Upper lobe of right lung (tissue), 1 donor: ENCODE measurements around the gene PSD4. TPM values are rescaled to one million over a fixed set of nuclear protein-coding genes. Genes with fewer than 3 reads are reported as not detected.
A peak's percentile ranks its signal among the peaks of the same experiment; 100 is the strongest.

ENCODE experiments used
- ATAC-seq: fragments of 200-7000 bp; cut with Tn5 transposase; one replicate; pipeline ENCODE4 v1.9.1; 2020; ENCODE audit warnings: mild to moderate bottlenecking, moderate library complexity
- DNase-seq: peaks from one replicate; pipeline ENCODE4 v3.0.0-alpha.2; 2020
- H3K27ac ChIP-seq: fragments of 200-600 bp; one replicate; pipeline ENCODE4 v1.8.0; 2022
- H3K27me3 ChIP-seq: fragments of 200-600 bp; one replicate; pipeline ENCODE4 v1.8.0; 2022; ENCODE audit warnings: mild to moderate bottlenecking
- H3K36me3 ChIP-seq: fragments of 200-600 bp; one replicate; pipeline ENCODE4 v1.8.0; 2022
- H3K4me1 ChIP-seq: fragments of 200-600 bp; one replicate; pipeline ENCODE4 v1.8.0; 2022
- H3K4me3 ChIP-seq: fragments of 200-600 bp; one replicate; pipeline ENCODE4 v1.8.0; 2022; ENCODE audit warnings: mild to moderate bottlenecking
- H3K9me3 ChIP-seq: fragments of 200-600 bp; one replicate; pipeline ENCODE4 v1.8.0; 2022
- intact Hi-C: fragments of 100-400 bp; cut with DNase I; formaldehyde crosslinking; loops from one replicate; pipeline ENCODE4 v1.11.0; 2022
- total RNA-seq: library from RNA; stranded (reverse); fragmentation: NEBNext Ultra II Directional; extraction: Animal tissue kit (Norgen Biotek cat#: 25700); gene quantifications from one replicate; pipeline ENCODE4 v1.2.1, GENCODE V29; 2021
- TF ChIP-seq, protein P1 (sequence below): fragments of 200-600 bp; IDR thresholded peaks from one replicate; pipeline ENCODE4 v1.8.0; 2022; ENCODE audit warnings: antibody characterized with exemption
- donor health status: DM: no; HTN: yes; CAD: no; lungs with severe emphysema.

Gene PSD4
- total RNA-seq, 1 donor from 2014 or later, result 37.8 TPM

DNA sequence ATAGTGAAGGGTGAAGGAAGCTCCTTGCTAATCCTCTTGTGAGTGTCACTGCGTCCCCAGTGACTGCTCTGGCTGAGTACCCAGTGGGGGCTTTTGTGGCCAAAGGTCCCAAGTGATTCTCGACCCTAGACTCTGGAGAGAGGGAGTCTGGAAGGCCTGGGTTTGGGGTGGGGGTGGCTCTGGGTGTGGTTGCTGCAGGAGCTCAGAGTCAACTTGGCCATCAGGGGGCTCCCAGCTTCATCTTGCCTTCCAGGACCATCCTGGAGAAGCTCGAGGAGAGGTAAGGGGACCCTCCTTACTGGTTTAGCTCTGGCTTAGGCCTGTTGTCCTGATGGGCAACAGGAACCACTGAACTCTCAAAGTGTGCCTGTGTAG is 592 bp downstream of the PSD4 start:
- DNase-seq (no peak), ATAC-seq (no peak)
- peak overlapping the region; percentile 73 for H3K27ac ChIP-seq
- intact Hi-C loops, result no loop called here
- H3K36me3 ChIP-seq, result no peaks in the 10 kb centered on the region
- no peaks in the 10 kb centered on the region for H3K9me3 ChIP-seq
- H3K4me1 ChIP-seq, result peaks cover 19% of the 10 kb centered on the region
- peak overlapping the region; percentile 43 for H3K4me3 ChIP-seq
- H3K27me3 ChIP-seq, result no peaks in the 10 kb centered on the region
- TF ChIP-seq, protein P1, sequence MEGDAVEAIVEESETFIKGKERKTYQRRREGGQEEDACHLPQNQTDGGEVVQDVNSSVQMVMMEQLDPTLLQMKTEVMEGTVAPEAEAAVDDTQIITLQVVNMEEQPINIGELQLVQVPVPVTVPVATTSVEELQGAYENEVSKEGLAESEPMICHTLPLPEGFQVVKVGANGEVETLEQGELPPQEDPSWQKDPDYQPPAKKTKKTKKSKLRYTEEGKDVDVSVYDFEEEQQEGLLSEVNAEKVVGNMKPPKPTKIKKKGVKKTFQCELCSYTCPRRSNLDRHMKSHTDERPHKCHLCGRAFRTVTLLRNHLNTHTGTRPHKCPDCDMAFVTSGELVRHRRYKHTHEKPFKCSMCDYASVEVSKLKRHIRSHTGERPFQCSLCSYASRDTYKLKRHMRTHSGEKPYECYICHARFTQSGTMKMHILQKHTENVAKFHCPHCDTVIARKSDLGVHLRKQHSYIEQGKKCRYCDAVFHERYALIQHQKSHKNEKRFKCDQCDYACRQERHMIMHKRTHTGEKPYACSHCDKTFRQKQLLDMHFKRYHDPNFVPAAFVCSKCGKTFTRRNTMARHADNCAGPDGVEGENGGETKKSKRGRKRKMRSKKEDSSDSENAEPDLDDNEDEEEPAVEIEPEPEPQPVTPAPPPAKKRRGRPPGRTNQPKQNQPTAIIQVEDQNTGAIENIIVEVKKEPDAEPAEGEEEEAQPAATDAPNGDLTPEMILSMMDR, result no peak

DNA sequence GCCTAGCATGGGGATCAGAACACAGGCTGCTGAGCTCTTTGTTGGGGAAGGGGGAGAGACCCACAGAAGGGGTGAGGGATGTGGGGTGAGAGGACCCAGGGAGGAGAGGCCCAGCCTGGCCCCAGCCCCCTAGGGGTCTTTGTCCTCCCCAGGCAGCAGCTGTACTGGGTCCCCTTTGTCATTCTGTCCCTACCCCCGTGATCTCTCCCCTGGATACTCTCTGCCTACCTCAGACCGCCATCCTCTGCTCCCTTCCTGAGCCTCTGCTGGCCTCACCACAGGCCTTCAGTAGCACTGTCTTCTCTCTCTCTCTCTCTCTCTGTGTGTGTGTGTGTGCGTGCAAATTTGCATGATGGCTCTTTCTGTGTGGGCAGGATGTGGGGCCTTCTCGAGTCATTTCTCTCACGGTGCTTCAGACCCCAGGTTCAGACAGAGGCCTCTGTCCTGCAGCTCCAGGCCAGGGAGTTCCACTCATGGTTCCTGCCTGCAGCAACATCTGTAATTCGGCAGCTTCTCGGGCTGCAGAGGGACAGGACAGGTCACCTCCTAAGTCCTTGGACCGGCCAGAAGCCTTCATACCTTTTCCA is 1.4 kb downstream of the PSD4 start:
- peak overlapping the region; percentile 43 for H3K4me3 ChIP-seq
- H3K4me1 ChIP-seq, result peaks cover 21% of the 10 kb centered on the region
- peak overlapping the region; percentile 73 for H3K27ac ChIP-seq
- ATAC-seq (peak; percentile 41), DNase-seq (no peak)
- no peaks in the 10 kb centered on the region for H3K27me3 ChIP-seq
- H3K9me3 ChIP-seq, result no peaks in the 10 kb centered on the region
- H3K36me3 ChIP-seq, result no peaks in the 10 kb centered on the region
- intact Hi-C loops, result no loop called here
- TF ChIP-seq, protein P1, result no peak

DNA sequence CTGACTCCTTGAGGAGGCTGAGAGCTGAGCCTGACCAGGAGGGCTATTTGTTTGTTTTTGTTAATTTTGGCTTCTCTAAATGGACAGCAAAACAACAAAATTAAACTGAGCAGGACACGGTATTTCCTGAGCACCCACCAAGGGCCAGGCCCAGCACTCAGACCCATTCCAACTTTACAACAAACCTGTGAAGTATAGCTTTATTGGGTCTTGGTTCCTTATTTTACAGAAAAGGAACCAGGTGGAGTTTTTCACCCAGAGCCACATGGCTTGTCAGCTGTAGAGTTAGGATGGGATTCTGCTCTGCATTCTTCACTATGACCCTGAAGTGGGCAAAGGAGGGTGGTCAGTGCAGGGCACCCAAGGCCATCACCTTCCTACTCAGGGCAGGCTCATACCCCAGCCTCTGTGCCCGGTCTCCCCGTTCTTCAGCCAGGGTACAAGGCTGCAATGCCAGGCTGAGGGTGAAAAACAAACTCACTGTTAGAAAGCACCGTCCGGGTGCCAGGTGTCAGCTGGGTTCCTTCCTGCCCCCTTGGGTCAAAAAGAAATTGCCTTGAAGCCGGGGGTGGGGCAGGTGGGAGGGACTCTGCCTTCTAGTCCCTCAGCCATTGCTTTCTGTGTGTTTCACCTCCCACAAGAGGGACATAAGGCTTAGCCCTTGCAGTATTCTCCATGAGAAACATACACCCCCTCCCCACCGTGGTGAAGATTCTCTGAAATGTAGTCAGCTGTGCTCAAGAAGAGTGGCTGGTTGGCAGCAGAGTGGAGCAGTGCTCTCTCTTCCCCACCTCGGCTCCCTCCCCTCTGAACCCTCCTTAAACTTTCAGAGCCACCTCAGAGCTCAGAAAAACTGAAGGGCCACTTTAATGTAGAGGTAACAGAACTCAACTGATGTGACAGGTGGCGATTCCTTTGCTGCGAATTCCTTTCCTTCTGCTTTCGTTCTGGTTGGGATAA is 2.2 kb downstream of the PSD4 start:
- Histone ChIP-seq H3K4me3 (peak overlapping the region; percentile 43), H3K4me1 (peaks cover 30% of the 10 kb centered on the region), H3K27me3 (no peaks in the 10 kb centered on the region), H3K27ac (no peak overlapping the region), H3K36me3 (no peaks in the 10 kb centered on the region), H3K9me3 (no peaks in the 10 kb centered on the region)
- TF ChIP-seq, protein P1, result no peak
- no peak for ATAC-seq
- DNase-seq, result no peak
- intact Hi-C loops, result no loop called here

DNA sequence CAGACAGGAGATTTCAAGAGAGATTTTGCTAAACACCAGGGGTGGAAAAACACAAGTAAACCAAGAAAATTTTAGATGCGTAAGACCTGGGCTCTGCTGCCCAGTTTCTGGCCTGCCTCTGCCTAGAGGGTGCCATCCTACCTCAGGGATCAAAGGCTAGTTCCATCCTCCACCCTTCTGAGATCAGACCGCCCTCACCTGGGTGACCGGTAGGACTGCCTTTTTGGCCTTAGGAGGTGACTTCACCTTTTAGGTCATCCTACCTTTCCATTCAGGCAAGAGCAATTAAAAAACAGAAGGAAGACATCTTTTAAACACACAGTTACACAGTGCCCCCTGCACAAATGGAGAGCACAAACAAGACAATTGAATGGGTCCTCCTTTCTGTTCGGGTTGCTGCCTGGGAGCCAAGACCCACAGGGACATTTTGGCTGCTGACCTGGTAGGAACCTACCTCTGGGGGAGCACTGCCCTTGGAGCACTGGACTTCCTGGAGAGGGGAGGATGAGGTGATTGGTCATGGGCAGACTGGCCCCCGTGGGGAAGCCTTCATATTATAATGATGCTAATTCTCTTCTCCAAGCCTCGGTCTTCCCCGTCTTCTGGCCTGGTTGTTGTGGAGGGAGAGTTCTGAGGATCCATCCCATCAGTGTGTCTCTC is 3.1 kb downstream of the PSD4 start:
- no peaks in the 10 kb centered on the region for H3K27me3 ChIP-seq
- intact Hi-C loops, result no loop called here
- H3K27ac ChIP-seq, result no peak overlapping the region
- no peaks in the 10 kb centered on the region for H3K9me3 ChIP-seq
- DNase-seq (no peak), ATAC-seq (no peak)
- H3K36me3 ChIP-seq, result no peaks in the 10 kb centered on the region
- H3K4me1 ChIP-seq, result peaks cover 38% of the 10 kb centered on the region
- TF ChIP-seq, protein P1, result no peak
- no peak overlapping the region for H3K4me3 ChIP-seq

DNA sequence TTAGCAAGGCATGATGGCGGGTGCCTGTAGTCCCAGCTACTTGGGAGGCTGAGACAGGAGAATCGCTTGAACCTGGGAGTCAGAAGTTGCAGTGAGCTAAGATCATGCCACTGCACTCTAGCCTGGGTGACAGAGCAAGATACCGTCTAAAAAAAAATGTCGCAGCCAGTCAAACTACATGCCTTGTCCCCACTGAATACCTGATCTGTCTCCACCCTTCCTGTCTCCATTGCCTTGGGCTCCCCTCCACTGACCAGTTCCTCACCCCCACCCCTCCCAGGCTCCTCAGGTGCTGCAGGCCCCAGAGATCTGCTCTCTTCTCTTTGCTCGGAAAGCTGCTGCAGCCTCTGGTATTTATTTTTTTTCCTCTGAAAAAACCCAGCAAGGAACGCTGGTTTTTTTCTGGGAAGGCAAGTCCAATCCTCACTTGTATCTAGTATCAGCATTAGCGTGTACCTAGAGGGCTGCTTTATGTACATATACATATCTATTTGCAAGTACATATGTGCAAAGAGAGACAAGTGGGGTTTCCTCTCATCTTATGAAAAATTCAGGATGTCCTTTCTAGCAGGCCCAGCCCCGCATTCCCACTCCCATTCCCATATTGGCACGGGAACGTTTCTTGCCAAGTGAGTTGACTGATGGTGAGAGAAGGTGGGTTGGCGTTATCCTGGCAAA is 4.4 kb downstream of the PSD4 start:
- Histone ChIP-seq H3K4me1 (peaks cover 39% of the 10 kb centered on the region), H3K27me3 (no peaks in the 10 kb centered on the region), H3K27ac (no peak overlapping the region), H3K9me3 (no peaks in the 10 kb centered on the region), H3K4me3 (no peak overlapping the region), H3K36me3 (no peaks in the 10 kb centered on the region)
- DNase-seq, result no peak
- TF ChIP-seq, protein P1, result no peak
- ATAC-seq, result no peak
- intact Hi-C loops, result no loop called here
